ENCODE results near the gene FCGR3A.

DNA sequence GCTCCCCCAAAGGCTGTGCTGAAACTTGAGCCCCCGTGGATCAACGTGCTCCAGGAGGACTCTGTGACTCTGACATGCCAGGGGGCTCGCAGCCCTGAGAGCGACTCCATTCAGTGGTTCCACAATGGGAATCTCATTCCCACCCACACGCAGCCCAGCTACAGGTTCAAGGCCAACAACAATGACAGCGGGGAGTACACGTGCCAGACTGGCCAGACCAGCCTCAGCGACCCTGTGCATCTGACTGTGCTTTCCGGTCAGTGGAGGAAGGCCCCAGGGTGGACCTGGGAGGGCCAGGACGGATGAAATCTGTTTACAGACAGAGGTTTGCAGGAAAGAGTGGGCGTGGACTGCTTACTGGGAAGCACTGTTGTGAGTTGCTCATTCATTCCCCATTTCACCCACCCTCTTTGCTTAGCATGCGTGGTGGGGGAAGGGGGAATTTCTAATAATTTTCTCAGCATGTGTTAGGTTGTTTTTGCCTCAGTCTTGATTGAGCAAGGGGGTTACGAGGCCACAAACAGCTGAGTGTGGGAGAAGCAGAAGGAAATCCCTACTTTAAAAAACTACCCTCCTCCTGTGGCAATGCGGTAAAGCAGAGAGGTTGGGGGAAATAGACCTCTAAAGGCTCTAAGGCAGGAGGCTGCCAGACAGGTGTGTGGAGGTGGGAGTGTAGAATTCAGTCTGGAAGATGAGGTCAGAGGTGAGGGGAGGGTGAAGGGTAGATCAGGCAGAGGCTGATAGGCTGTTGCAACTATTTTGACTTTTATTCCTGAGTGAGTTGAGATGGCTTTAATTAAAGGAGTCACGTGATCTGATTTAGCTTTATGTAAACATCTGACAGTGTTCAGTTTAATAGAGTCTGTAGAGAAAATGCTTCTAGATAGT is 43.0 kb downstream of the FCGR3A start:
- TF ChIP-seq, protein P1, sequence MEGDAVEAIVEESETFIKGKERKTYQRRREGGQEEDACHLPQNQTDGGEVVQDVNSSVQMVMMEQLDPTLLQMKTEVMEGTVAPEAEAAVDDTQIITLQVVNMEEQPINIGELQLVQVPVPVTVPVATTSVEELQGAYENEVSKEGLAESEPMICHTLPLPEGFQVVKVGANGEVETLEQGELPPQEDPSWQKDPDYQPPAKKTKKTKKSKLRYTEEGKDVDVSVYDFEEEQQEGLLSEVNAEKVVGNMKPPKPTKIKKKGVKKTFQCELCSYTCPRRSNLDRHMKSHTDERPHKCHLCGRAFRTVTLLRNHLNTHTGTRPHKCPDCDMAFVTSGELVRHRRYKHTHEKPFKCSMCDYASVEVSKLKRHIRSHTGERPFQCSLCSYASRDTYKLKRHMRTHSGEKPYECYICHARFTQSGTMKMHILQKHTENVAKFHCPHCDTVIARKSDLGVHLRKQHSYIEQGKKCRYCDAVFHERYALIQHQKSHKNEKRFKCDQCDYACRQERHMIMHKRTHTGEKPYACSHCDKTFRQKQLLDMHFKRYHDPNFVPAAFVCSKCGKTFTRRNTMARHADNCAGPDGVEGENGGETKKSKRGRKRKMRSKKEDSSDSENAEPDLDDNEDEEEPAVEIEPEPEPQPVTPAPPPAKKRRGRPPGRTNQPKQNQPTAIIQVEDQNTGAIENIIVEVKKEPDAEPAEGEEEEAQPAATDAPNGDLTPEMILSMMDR (IDR thresholded peaks at IDR 0.05; ENCODE audit: low read length): no peak
- TF ChIP-seq EZH2 (IDR thresholded peaks at IDR 0.05; ENCODE audit: borderline replicate concordance, low read length): no peak

Measured in OCI-LY1 (cell line).